ENCODE results near the gene BEST3.

BEST3 gene

DNA sequence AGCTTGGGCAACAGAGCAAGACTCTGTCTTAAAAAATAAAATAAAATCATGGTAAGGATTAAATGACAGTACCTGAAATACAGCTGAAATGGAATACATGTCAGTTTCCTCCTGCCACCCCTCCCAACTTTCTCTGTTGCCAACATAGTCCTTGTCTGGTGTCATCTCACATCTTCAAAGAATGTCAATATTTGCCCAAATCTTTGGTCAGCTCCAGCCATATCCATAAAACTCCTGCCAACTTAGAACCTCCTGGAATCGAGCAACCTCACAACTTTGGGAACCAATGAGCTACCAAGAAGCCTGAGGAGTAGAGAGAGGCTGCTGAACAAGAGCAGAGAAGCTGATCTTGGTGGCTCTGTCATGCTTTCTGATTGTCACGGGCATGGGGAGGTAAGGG lies 77.6 kb downstream of the BEST3 start:
- TF ChIP-seq, protein P1, sequence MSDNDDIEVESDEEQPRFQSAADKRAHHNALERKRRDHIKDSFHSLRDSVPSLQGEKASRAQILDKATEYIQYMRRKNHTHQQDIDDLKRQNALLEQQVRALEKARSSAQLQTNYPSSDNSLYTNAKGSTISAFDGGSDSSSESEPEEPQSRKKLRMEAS (IDR thresholded peaks at IDR 0.05) = no peak

DNA sequence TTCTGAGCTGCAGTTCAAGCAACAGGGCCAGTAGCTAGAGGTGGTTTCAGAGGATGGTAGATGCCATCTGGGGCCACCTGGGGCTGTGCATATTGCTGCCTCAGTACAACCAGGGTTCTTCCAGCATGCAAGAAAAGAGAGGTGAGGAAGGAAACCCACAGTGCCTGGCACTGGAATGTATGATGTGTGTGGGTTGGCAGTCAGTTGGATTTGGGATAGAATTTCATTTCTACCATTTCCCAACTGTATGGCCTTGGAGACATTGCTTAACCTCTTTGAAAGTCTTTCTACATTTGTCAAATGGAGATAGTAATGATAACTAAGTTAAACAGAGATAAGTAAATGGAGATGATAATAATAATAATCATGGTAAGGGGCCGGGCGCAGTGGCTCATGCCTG lies 78.2 kb downstream of the BEST3 start:
- TF ChIP-seq RAD21 (IDR thresholded peaks at IDR 0.05; ENCODE audit: low read depth) = no peak
- TF ChIP-seq, protein P1 (IDR thresholded peaks at IDR 0.05) = no peak
- TF ChIP-seq ZBTB7A (IDR thresholded peaks at IDR 0.05; ENCODE audit: low read depth) = no peak
- TF ChIP-seq YY1 (IDR thresholded peaks at IDR 0.05; ENCODE audit: low read depth) = no peak
- TF ChIP-seq EGR1 (IDR thresholded peaks at IDR 0.05) = no peak
- TF ChIP-seq TEAD4 (IDR thresholded peaks at IDR 0.05) = no peak
- no peak for TF ChIP-seq NFIC (IDR thresholded peaks at IDR 0.05)
- no peak for TF ChIP-seq TCF12 (IDR thresholded peaks at IDR 0.05; ENCODE audit: low read depth)
- TF ChIP-seq TAF1 (IDR thresholded peaks at IDR 0.05; ENCODE audit: low read depth) = no peak
- TF ChIP-seq REST (IDR thresholded peaks at IDR 0.05; ENCODE audit: low read depth) = no peak
- TF ChIP-seq CREB1 (IDR thresholded peaks at IDR 0.05; ENCODE audit: low read depth) = no peak

DNA sequence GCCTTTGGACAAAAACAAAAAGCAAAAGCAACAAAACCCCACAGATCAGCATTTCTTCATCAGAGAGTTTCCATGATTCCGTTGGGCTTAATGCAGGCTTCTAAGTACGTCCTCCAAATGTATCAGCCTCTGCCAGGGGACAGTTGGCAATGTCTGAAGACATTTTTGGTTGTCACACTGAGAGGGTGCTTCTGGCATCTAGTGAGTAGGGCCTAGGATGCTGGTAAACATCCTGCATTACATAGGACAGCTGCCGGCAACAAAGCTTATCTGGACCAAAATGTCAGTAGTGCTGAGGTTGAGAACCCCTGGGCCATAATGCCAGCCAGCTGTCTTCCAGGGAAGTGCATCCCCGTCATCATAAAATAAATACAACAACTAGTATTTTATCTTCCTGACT lies 79.0 kb downstream of the BEST3 start:
- TF ChIP-seq ZBTB7A (IDR thresholded peaks at IDR 0.05; ENCODE audit: low read depth) (no peak), TEAD4 (IDR thresholded peaks at IDR 0.05) (no peak)

DNA sequence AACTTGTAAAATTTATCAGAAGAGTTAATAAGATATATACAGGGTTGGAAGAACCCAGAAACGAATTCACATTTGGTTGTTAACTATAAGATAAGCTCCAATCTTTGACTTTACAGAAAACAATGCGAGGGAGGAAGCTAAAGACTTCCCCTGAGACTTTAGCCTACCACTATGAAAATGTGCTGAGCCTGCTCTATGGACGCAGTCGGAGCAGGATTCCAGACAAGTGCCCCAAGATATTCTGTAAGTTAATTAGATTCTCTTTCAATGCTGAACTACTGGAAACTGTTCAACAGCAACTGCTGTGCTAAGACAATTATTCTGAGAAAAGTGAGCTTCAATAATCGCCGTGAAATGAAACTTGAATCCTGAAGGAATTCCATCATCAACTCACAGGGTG lies 80.1 kb downstream of the BEST3 start:
- TF ChIP-seq, protein P1 (IDR thresholded peaks at IDR 0.05) = no peak
- TF ChIP-seq YY1 (IDR thresholded peaks at IDR 0.05; ENCODE audit: low read depth) (no peak), REST (IDR thresholded peaks at IDR 0.05; ENCODE audit: low read depth) (no peak), TEAD4 (IDR thresholded peaks at IDR 0.05) (no peak), CREB1 (IDR thresholded peaks at IDR 0.05; ENCODE audit: low read depth) (no peak), EP300 (IDR thresholded peaks at IDR 0.05; ENCODE audit: borderline replicate concordance) (no peak), ZBTB7A (IDR thresholded peaks at IDR 0.05; ENCODE audit: low read depth) (no peak), FOXM1 (IDR thresholded peaks at IDR 0.05; ENCODE audit: borderline replicate concordance, low read depth) (no peak), TCF12 (IDR thresholded peaks at IDR 0.05; ENCODE audit: low read depth) (no peak), TAF1 (IDR thresholded peaks at IDR 0.05; ENCODE audit: low read depth) (no peak), RAD21 (IDR thresholded peaks at IDR 0.05; ENCODE audit: low read depth) (no peak)
- TF ChIP-seq, protein P2, sequence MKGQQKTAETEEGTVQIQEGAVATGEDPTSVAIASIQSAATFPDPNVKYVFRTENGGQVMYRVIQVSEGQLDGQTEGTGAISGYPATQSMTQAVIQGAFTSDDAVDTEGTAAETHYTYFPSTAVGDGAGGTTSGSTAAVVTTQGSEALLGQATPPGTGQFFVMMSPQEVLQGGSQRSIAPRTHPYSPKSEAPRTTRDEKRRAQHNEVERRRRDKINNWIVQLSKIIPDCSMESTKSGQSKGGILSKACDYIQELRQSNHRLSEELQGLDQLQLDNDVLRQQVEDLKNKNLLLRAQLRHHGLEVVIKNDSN (IDR thresholded peaks at IDR 0.05) = no peak

DNA sequence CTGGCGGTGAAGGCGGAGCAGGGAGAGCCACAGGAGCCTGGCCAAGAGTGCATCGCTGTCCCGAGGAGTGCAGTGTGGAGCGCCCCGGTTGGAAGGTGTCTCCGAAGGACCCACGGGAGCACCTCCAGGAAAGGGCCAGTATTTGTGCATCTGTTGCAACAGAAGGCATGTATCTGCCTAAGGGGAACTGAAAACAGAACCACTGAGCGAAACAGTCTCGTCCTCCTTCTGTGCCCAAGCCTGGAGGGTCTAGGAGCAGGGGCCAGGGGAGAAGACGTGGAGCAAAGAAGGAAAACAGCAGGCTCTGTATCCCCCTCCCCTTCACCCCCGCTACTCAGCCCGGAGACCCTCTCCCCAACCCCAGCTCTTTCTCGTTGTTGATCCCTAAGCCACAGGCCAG lies 83.1 kb downstream of the BEST3 start:
- no peak for TF ChIP-seq TEAD4 (IDR thresholded peaks at IDR 0.05)
- TF ChIP-seq FOXM1 (IDR thresholded peaks at IDR 0.05; ENCODE audit: borderline replicate concordance, low read depth) = no peak
- TF ChIP-seq REST (IDR thresholded peaks at IDR 0.05; ENCODE audit: low read depth) = no peak
- no peak for TF ChIP-seq CREB1 (IDR thresholded peaks at IDR 0.05; ENCODE audit: low read depth)
- TF ChIP-seq TCF12 (IDR thresholded peaks at IDR 0.05; ENCODE audit: low read depth) = no peak
- TF ChIP-seq CEBPB (IDR thresholded peaks at IDR 0.05) = no peak
- TF ChIP-seq TAF1 (IDR thresholded peaks at IDR 0.05; ENCODE audit: low read depth) = no peak
- TF ChIP-seq YY1 (IDR thresholded peaks at IDR 0.05; ENCODE audit: low read depth) = no peak
- TF ChIP-seq EP300 (IDR thresholded peaks at IDR 0.05; ENCODE audit: borderline replicate concordance) = no peak
- TF ChIP-seq RAD21 (IDR thresholded peaks at IDR 0.05; ENCODE audit: low read depth) = no peak
- TF ChIP-seq EGR1 (IDR thresholded peaks at IDR 0.05) = no peak
- TF ChIP-seq, protein P1 (IDR thresholded peaks at IDR 0.05) = no peak
- no peak for TF ChIP-seq ZBTB7A (IDR thresholded peaks at IDR 0.05; ENCODE audit: low read depth)
- TF ChIP-seq NFIC (IDR thresholded peaks at IDR 0.05) = no peak
- TF ChIP-seq, protein P2 (IDR thresholded peaks at IDR 0.05) = no peak
